Choroid plexus epithelial cell (primary cell): Measurements from ENCODE around the gene SLC17A7.

ENCODE experiments used
- DNase-seq: peaks from one replicate; pipeline ENCODE4 v3.0.0-alpha.2; 2010; ENCODE audit warnings: low read depth
- H3K4me3 ChIP-seq: 2 replicates; pipeline ENCODE4 v1.5.1; 2011; ENCODE audit warnings: low read depth, mild to moderate bottlenecking, control low read depth, low read length, moderate library complexity
- CTCF ChIP-seq: conservative IDR thresholded peaks from 2 replicates; pipeline ENCODE4 v1.5.1; 2011; ENCODE audit warnings: low read depth, mild to moderate bottlenecking, control low read depth, inconsistent platforms, low read length, moderate library complexity

Gene SLC17A7

DNA sequence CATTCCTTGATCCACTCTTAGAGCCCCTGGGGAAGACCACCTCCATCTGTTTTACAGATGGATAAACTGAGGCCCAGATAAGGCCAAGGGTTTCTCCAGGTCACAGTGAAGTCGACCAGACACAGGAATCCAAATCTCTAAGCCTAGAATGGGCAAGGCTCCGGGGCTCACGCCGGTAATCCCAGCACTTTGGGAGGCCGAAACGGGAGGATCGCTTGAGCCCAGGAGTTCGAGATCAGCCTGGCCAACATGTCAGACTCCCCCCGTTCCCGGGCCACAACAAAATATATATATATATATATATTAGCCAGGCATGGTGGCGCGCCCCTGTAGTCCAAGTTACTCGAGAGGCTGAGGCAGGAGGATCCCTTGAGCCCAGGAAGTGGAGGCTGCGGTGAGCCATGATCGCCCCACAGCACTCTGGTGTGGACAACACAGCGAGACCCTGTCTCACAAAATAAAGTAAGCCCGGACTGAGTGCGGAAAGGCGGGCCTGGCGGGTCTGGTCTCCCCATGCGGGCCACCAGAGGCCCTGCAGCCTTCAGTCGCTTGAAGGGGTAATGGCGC, 45.5 kb upstream of the SLC17A7 start:
- H3K4me3 ChIP-seq, result peak overlapping the region; percentile 44
- TF ChIP-seq CTCF, result no peak
- no peak for DNase-seq

DNA sequence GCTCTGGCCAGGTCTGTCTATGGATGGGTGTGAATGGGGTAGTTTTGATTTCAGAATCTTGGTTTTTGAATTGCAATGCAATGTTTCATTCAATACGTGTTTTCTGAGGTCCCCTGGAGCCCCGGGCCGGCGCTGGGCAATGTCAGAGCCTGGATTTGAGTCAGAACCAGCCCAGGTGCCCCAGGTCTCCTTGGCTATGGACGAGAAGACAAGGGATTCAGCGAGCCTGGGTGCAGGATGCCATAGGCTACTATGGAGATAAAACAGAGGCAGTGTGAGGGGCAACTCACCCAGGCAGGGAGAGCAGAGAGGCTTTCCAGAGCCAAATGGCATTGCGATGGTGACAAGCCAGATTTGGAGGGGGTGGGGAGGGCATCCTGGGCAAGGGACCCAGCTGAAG, 44.9 kb upstream of the SLC17A7 start:
- no peak for DNase-seq
- H3K4me3 ChIP-seq, result no peak overlapping the region
- no peak for TF ChIP-seq CTCF

GRCh38 chr19:49481020-49481683, 39.8 kb upstream of the SLC17A7 start:
- no peak for TF ChIP-seq CTCF
- no peak for DNase-seq
- H3K4me3 ChIP-seq, result no peak overlapping the region

GRCh38 chr19:49479975-49480628, 38.8 kb upstream of the SLC17A7 start:
- DNase-seq, result no peak
- no peak for TF ChIP-seq CTCF
- H3K4me3 ChIP-seq, result no peak overlapping the region

DNA sequence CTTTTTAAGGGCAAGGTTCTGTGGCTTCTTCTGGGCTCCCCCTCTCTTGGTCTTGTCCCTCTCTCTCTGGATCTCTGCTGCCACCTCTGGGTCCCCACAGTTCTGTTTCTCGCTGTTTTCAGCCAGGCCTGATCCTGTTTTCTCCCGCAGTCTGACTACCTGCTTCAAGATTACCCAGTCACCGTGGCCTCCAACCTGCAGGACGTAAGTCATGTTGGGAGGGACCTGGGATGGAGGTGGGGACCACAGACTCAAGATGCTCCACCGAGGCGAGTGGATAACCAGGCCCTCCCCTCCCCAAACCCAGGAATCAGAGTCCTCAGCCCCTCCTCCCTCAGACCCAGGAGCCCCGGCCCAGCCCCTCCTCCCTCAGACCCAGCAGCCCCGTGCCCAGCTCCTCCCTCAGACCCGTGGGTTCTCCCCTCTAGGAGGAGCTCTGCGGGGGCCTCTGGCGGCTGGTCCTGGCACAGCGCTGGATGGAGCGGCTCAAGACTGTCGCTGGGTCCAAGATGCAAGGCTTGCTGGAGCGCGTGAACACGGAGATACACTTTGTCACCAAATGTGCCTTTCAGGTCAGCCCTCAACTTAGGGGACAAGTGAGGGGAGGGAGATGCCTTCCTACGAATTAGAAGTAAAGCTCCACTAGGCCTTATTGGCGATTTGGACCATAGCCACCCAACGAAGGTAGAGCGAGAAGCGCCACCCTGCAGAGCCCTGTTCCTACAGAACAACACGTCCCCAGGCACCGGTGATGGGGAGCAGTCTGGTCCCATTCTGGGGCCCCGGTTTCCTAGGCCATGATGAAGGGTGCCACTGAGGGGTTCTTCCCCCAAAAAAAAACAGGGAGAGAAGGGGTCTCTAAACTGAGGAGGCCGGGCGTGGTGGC, 34.9 kb upstream of the SLC17A7 start:
- DNase-seq, result peak; percentile 60
- peak; percentile 74 for TF ChIP-seq CTCF
- H3K4me3 ChIP-seq, result no peak overlapping the region

DNA sequence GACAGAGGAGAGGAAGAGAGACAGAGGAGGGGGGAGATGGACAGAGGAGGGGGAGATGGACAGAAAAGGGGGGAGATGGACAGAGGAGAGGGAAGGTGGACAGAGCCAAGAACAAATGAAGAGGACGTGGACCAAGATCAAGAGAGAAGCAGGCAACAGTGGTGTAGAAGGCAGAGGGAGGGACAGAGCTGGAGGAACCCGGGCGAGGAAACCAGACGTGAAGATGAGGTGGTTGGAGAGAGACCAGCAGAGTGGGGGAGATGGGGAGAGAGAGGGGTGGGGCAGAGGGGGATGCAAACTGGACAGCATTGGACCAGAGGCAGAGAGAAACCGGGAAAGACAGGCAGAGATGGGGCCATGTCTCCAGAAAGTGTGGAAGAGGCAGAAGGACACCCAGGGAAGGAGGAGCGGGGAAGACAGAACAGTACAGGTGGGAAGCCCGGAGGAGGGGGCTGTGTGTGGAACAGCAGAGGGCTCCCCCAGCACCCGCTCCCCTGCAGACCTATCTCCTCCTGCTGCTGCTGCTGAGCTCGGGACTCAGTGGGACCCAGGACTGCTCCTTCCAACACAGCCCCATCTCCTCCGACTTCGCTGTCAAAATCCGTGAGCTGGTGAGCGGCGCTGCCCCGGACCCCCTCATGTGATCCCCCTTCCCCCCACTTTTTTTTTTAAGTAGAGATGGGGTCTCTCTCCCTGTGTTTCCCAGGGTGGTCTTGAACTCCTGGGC, 34.0 kb upstream of the SLC17A7 start:
- H3K4me3 ChIP-seq, result no peak overlapping the region
- no peak for DNase-seq
- no peak for TF ChIP-seq CTCF
